T-helper 22 cell (primary cell): Measurements from ENCODE around the gene CCDC40.
"Not testable (repeated sequence)": the region's sequence is repeated elsewhere in the genome, so short reads cannot be mapped to it uniquely, and the experiment has no call there.

Experiments
- DNase-seq: peaks from one replicate; pipeline ENCODE4 v3.0.0-alpha.2; 2020; ENCODE audit warnings: low read depth

The CCDC40 gene

DNA sequence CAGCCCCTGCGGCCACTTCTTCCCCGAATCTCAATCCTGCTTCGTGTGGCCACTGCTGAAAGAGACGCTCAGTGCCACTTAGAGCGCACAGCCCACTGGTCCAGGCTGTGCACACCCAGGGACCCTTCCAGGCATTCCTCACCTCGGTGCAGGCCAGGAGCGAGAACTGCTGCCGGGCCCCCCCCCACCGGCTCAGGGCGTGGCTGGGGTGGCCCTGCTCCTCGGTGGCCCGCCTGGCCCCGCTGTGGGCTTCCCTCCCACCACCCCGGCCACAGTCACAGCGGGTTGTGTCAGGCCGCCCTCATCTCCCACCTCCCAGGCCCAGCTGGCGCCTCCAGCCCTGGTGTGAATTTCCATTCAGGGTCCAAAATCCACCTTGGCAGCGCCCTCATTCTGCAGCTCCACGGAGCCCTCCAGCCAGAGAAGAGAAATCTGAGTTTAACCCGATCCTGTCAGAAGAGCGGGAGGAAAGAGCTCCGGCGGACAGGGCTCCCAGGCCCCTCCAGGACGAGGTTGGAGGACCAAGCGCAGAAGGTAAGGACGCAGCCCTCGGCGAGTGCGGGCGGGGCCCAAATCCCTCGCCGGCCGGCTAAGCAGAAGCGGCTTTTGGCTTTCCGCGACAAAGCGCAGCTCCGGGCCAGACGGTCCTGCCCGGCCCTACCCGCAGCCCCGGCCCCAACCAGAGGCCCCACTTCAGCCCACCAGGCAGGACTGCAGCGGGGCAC is 12.8 kb upstream of the CCDC40 start:
- DNase-seq, result no peak

GRCh38 chr17:80024206-80024972 is 12.1 kb upstream of the CCDC40 start:
- no peak for DNase-seq

DNA sequence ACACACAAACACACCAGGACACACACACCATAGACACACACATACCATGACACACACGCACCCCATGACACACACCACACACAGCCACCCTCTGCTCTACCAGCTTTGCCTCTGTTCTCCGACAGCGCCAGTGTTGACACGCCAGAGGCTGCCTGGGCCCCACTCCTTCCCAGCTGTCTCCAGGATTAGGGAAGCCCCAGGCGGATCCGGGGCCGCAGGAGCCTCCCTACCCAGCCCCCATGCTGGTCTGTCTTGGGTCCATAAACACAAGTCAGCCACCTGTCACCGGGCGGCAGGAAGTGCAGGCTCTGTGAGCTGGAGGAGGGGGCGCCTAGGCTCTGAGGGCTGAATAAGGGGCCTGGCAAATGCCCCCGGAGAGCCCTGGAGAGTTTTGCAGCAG is 11.3 kb upstream of the CCDC40 start:
- DNase-seq, result no peak

GRCh38 chr17:80025796-80026195 is 10.6 kb upstream of the CCDC40 start:
- DNase-seq, result no peak

DNA sequence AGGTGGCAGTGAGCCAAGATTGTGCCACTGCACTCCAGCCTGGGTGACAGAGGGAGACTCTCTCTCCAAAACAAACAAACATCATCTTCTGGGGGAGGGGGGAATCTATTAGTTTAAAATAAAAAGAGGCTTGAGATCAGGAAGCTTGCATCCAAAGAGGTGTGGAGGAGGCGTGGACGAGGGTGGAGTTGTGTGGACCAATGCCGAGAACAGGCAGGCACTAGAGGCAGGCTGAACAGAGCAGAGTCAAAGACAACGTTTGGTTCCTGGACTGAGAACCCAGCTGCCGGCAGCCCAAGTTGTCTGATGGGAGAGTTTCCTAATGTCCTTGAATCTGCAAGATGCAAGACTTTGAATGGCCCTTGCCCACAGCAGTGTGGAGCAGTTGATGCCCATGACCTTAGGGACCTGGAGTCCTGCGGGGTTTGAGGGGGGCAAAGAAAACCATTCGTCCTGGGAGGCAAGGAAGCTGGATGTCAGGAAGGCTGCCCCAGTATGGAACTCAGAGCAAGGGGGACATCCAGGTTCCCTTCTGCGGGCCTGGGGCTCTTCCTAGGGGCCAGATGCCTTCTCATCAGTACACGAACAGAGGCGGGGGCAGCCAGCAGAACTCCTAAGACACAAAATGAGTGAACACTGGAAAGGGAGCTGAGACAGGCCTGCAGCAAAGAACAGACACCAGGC is 9.9 kb upstream of the CCDC40 start:
- DNase-seq, result no peak

DNA sequence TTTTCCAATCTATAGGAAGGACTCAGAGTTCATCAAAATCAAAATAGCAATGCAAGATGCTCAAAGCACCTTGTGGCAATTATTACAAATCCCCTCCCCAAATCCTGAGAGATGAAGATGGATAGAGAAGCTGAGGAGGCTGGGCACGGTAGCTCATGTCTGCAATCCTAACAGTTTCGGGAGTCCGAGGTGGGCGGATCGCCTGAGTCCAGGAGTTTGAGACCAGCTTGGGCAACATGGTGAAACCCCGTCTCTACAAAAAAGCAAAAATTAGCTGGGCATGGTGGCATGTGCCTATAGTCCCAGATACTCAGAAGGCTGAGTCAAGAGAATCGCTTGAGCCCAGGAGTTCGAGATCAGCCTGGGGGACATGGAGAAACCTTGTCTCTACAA is 9.4 kb upstream of the CCDC40 start:
- DNase-seq, result no peak

- DNase-seq, result no peak
Observed at GRCh38 chr17:80028030-80028429, 8.4 kb upstream of the CCDC40 start.

- no peak for DNase-seq
Observed at GRCh38 chr17:80029258-80029974, 7.0 kb upstream of the CCDC40 start.

DNA sequence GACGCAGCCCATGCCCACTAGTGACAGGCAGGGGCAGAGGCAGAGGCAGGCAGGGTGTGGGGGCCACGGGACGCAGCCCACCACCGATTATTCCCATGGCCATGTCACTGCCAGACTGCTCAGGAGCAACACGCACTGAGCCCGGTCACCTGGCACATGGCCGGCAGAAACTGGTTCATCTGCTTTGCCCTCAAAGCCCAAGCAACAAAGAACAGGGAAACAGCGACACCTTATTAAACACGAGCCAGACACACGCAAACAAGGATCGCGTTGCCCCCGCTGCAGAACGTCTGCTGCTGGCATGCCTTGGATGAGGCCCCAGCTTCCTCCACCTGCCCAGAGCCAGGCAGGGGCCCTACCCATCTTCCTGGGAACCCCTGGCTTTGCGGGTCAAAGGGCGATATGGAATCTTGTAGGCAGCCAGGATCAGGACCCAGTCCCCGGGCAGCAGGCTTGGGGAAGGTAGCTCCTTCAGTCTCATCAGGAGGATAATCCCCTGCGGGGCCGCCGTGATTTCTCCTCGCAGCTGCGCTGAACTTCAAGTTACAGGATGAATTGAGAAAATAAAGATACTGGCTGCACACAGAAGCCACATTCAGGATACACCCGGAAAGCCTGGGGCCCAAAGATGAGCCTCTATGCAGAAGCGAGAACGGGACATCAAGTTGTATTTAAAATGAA is 5.6 kb upstream of the CCDC40 start:
- no peak for DNase-seq

DNA sequence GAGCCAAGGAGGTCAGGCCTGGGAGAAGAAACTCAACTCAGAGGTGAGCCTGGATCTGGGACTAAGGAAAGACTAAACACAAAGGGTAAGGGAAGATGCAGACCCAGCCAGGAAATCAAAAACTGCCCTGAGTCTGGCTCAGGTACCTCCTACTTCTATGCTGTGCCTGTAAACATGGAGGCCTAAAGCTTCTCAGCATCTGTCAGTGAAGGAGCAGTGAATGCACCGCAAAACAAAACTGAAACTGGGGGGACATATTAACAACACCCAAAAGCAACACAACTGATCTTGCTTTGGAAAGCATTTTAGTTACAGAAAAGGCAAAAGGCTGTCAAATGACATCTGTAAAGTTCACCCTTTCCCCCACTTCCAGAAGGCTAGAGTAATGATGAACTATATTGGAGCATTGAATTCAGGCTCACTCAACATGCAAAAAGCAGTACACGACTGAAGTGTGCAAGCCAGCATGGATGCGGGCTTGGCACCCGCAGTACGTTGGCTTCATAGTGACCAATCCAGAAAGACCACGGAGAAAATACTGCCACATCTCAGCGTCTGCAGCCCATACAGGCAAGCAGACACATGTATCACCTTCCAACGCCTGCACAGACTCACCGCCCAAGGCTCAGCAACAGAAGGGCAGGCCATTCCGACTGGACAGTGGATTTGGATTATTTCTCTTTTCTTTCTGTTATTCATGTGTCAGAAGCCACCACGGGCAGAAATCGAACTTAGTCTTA is 4.6 kb upstream of the CCDC40 start:
- DNase-seq, result no peak

DNA sequence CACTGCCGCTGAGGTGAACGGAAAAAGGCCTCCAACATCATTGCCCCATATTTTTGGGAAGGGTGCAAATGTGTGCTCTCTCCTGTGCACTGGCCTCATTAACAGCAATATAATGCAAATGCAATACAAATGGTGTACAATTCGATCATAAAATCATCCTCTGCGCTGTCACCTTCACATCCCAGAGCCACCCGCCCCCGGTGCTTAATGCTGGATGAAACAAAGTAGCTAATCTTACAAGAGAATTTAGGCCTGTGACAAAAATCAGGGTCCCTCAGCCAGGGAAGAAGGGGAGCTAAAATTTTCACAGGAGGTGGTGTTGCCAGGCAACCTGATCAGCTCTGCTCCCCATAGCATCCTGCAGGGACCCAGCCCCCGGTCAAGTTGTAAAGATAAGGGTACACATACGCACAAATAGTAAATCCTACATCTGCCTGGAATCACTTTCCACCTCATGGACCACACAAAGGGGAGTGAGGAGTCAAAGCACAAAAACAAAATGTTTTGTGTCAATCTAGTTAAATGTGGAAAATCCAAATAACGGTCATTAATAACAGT is 3.7 kb upstream of the CCDC40 start:
- DNase-seq, result no peak

GRCh38 chr17:80033840-80034239 is 2.6 kb upstream of the CCDC40 start:
- DNase-seq, result no peak

DNA sequence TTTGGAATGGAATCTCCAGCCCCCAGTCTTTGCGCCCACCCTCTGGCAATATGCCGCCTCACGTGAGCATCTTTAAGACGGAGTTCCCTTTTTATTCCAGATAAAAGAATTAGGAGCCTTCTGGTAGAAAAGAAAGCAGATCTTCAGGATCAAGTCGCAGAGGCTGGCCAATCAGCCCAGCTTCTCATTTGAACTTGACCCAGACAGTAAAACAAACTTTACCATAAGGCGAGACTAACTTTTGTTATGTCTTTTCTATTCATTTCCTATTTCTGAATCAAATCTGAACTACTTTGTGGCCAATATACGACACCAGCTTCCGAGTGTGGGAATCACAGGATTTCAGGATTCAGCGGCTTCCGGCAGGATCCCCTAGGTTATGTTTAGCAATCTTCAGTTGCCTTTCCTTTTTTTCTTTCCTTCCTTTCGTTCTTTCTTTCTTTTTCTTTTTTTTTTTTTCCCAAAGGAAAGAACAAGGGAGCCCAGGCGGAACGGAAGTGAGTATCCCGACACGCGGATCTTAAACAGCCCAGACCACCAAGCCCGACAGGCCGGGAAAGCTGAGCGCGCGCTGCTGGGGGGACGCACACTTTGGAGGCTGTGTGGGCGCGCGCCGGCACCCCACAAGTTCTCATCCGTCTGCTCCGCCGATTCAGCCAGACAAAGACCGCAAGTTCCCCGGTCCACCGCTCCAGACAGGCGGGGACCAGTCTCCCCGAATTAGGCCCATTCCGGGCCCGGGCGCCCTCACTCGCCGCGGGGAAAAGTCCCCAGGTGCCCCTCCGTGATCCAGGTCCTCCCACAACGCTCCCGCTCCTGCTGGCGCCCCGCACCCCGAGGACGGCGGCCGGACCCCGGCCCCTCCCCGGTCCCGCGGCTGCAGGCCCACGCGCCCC is 1.4 kb upstream of the CCDC40 start:
- DNase-seq, result peak; percentile 29

DNA sequence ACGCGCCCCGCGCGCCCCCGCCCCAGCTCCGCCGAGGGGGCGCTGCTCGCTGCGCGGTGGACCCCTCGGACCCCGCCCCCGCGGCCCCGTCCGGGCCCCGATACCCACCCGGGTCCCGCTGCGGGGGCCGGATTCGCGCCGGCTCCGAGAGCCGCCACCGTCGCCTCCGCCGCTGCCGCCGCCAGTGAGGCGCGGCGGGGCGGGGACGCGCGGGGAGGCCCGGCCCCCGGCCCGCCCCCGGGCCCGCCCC is 830 bp upstream of the CCDC40 start, which contains the start of gene TBC1D16:
Gene TBC1D16, minus strand, starts transcription at position 186 of the 250 bp plus-strand sequence. CDS start 22,325 bp downstream, outside the sequence.
- no peak for DNase-seq

DNA sequence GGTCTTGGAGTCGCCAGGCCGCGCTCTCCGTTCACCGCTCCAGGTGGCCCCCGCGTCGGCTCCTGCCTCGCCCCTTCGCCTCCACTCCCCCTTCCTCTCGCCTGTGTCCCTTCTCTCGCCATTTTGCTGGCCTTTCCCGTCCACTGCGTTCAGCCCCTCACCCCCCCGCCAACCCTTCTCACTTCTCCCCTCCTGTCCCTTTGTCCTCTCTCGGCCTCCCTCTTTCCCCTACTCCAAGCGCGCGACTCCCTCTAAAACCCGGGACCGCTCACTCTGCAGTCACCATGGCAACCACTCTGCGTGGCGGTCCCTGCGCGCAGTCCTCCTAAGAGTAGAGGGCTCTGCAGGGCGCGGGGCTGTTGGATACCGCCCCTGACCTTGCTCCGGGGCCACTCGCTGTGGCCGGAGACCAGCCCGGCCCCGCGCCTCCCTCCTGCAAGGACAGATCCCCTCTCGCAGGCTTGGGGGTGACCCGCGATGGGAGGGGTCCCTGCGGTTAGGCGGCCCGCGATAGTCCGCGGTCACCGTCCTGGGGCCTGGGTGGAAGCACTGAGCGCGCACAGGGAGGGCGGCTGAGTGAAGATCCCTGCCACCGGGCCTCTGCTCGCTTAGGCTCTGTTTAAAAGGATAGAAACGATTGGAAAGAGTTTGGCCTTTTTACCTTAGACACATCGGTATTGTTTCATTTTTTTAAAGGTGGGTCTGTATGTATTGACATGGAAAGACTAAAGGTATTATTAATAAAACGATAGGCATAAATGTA is 454 bp downstream of the CCDC40 start:
- no peak for DNase-seq

- no peak for DNase-seq
Observed at GRCh38 chr17:80043963-80044362, 7.5 kb downstream of the CCDC40 start.

- no peak for DNase-seq
Observed at GRCh38 chr17:80045703-80046102, 9.3 kb downstream of the CCDC40 start.

GRCh38 chr17:80046709-80047108 is 10.3 kb downstream of the CCDC40 start:
- DNase-seq, result not testable (repeated sequence)

- no peak for DNase-seq
Observed at GRCh38 chr17:80047176-80047575, 10.7 kb downstream of the CCDC40 start.
